Fibroblast of lung (primary cell): Measurements from ENCODE around the gene KCP. TPM values are rescaled to one million over a fixed set of nuclear protein-coding genes. Genes with fewer than 3 reads are reported as not detected.

Experiments used
- DNase-seq, 2 donors: peaks; one replicate each; pipeline versions ENCODE4 v3.0.0 to v3.0.0-alpha.2; 2010; ENCODE audit warnings: low read depth in 2 of 2
- H2AFZ ChIP-seq: 2 replicates; pipeline ENCODE4 v1.5.1; 2012; ENCODE audit warnings: low read length, control low read depth, inconsistent platforms
- H3K27ac ChIP-seq: 2 replicates; pipeline ENCODE4 v1.5.1; 2011; ENCODE audit warnings: low read length, control low read depth; ENCODE audit not compliant: insufficient read depth
- H3K27me3 ChIP-seq: 2 replicates; pipeline ENCODE4 v1.5.1; 2011; ENCODE audit warnings: mild to moderate bottlenecking, low read length; ENCODE audit not compliant: control insufficient read depth, insufficient read depth
- H3K36me3 ChIP-seq: 2 replicates; pipeline ENCODE4 v1.5.1; 2011; ENCODE audit warnings: low read length; ENCODE audit not compliant: control insufficient read depth, insufficient read depth
- H3K4me1 ChIP-seq: 2 replicates; pipeline ENCODE4 v1.5.1; 2011; ENCODE audit warnings: low read length; ENCODE audit not compliant: control insufficient read depth, insufficient read depth; ENCODE audit errors: extremely low read depth
- H3K4me2 ChIP-seq: 2 replicates; pipeline ENCODE4 v1.5.1; 2011; ENCODE audit warnings: low read length, control low read depth; ENCODE audit not compliant: insufficient read depth; ENCODE audit errors: extremely low read depth
- H3K4me3 ChIP-seq, 4 experiments: fragments of 200-600 bp in 1 of 4; sonication (generic) in 1 of 4; replicated peaks in 1 of 4; 2 replicates each; pipeline ENCODE4 v1.5.1; 2011 to 2016; ENCODE audit warnings: low read length in 4 of 4, low read depth in 3 of 4, mild to moderate bottlenecking in 3 of 4, control low read depth in 2 of 4, inconsistent platforms in 1 of 4, mixed read lengths in 1 of 4; ENCODE audit not compliant: insufficient read depth in 1 of 4; ENCODE audit errors: control extremely low read depth in 1 of 4
- H3K79me2 ChIP-seq: 2 replicates; pipeline ENCODE4 v1.5.1; 2012; ENCODE audit warnings: mild to moderate bottlenecking, low read length, inconsistent platforms; ENCODE audit not compliant: control insufficient read depth, insufficient read depth
- H3K9ac ChIP-seq: 2 replicates; pipeline ENCODE4 v1.5.1; 2011; ENCODE audit warnings: mild to moderate bottlenecking, low read length, control low read depth; ENCODE audit not compliant: insufficient read depth
- H3K9me3 ChIP-seq: 2 replicates; pipeline ENCODE4 v1.5.1; 2012; ENCODE audit warnings: low read depth, low read length; ENCODE audit not compliant: control insufficient read depth, insufficient read depth
- H4K20me1 ChIP-seq: 2 replicates; pipeline ENCODE4 v1.5.1; 2011; ENCODE audit warnings: low read length; ENCODE audit not compliant: control insufficient read depth, insufficient read depth; ENCODE audit errors: extremely low read depth
- CTCF ChIP-seq, 2 donors: IDR thresholded peaks in 1 of 2; conservative IDR thresholded peaks in 1 of 2; 1 replicate in 1 of 2; 2 replicates in 1 of 2; pipeline ENCODE4 v1.5.1; 2011 to 2012; ENCODE audit warnings: low read length in 2 of 2, control low read depth in 1 of 2, inconsistent platforms in 1 of 2, low read depth in 1 of 2, mild to moderate bottlenecking in 1 of 2
- EZH2 ChIP-seq: IDR thresholded peaks from 2 replicates; pipeline ENCODE4 v1.5.1; 2012; ENCODE audit warnings: low read length, control low read depth, mild to moderate bottlenecking; ENCODE audit errors: missing control alignments
- polyA plus RNA-seq, 2 donors: library from polyadenylated mRNA; depleted of rRNA in 1 of 2; stranded (reverse) in 1 of 2; unstranded in 1 of 2; fragments of >200 nt; gene quantifications; 2 replicates each; pipeline ENCODE4 v1.2.1, GENCODE V29; 2011 to 2012; ENCODE audit warnings: missing spikeins in 1 of 2
- total RNA-seq: library from RNA; depleted of rRNA; stranded (reverse); fragments of >200 nt; gene quantifications from 2 replicates; pipeline ENCODE4 v1.2.1, GENCODE V29; 2014

KCP gene
- total and polyA plus RNA-seq, 2 donors (not counting 1 experiment from before 2014, with no cell fraction given), result 0.08 to 0.50 TPM

GRCh38 chr7:128829391-128830166 lies 80.9 kb downstream of the KCP start:
- peak overlapping the region; percentile 91 for H3K4me2 ChIP-seq
- peaks cover 31% of the 10 kb centered on the region for H3K79me2 ChIP-seq
- no peaks in the 10 kb centered on the region for H3K9me3 ChIP-seq
- peak; percentile 55 to 83 for DNase-seq
- no peaks in the 10 kb centered on the region for H3K36me3 ChIP-seq
- H2AFZ ChIP-seq, result peak overlapping the region; percentile 19
- TF ChIP-seq CTCF (conservative IDR thresholded peaks at IDR 0.05 in 1 of 2, IDR thresholded peaks at IDR 0.05 in 1 of 2; ENCODE audit: low read depth in 1 of 2, low read length in 2 of 2) (no peak), EZH2 (no peak)
- no peaks in the 10 kb centered on the region for H4K20me1 ChIP-seq
- H3K4me1 ChIP-seq, result peaks cover 26% of the 10 kb centered on the region
- peak overlapping the region; percentile 39 for H3K9ac ChIP-seq
- peak overlapping the region; percentile 75 for H3K27ac ChIP-seq
- no peaks in the 10 kb centered on the region for H3K27me3 ChIP-seq
- H3K4me3 ChIP-seq, result peak overlapping the region in 3 of 4 experiments; percentile 40 to 48 (median 43)

GRCh38 chr7:128827971-128828711 lies 82.4 kb downstream of the KCP start:
- H3K27ac ChIP-seq, result peak overlapping the region; percentile 35
- H3K4me1 ChIP-seq, result peaks cover 23% of the 10 kb centered on the region
- TF ChIP-seq EZH2 (no peak), CTCF (conservative IDR thresholded peaks at IDR 0.05 in 1 of 2, IDR thresholded peaks at IDR 0.05 in 1 of 2; ENCODE audit: low read depth in 1 of 2, low read length in 2 of 2) (no peak)
- no peaks in the 10 kb centered on the region for H3K9me3 ChIP-seq
- H3K36me3 ChIP-seq, result no peaks in the 10 kb centered on the region
- peak overlapping the region; percentile 54 for H3K4me2 ChIP-seq
- no peak overlapping the region for H2AFZ ChIP-seq
- peaks cover 26% of the 10 kb centered on the region for H3K79me2 ChIP-seq
- H3K27me3 ChIP-seq, result no peaks in the 10 kb centered on the region
- H3K9ac ChIP-seq, result no peak overlapping the region
- no peak overlapping the region for H3K4me3 ChIP-seq
- H4K20me1 ChIP-seq, result no peaks in the 10 kb centered on the region
- peak; percentile 67 to 91 for DNase-seq

- Histone ChIP-seq H3K9ac (no peak overlapping the region), H3K27me3 (no peaks in the 10 kb centered on the region), H3K27ac (peak overlapping the region; percentile 54), H4K20me1 (no peaks in the 10 kb centered on the region), H2AFZ (no peak overlapping the region), H3K36me3 (no peaks in the 10 kb centered on the region), H3K4me1 (peaks cover 22% of the 10 kb centered on the region), H3K4me2 (no peak overlapping the region), H3K9me3 (no peaks in the 10 kb centered on the region), H3K4me3 (no peak overlapping the region), H3K79me2 (peaks cover 20% of the 10 kb centered on the region)
- peak; percentile 83 for DNase-seq
- no peak for TF ChIP-seq CTCF (conservative IDR thresholded peaks at IDR 0.05 in 1 of 2, IDR thresholded peaks at IDR 0.05 in 1 of 2; ENCODE audit: low read depth in 1 of 2, low read length in 2 of 2)
- no peak for TF ChIP-seq EZH2
These were observed 83.1 kb downstream of the KCP start for GRCh38 chr7:128827248-128827958.
